GM12878 (cell line): ENCODE measurements around the gene TRIM40.

Source experiments
- BCL3 ChIP-seq: IDR thresholded peaks from 2 replicates; pipeline ENCODE4 v1.6.1; 2011; ENCODE audit warnings: borderline replicate concordance, low read depth, mild to moderate bottlenecking, moderate library complexity, low read length; ENCODE audit not compliant: insufficient read depth, poor library complexity, severe bottlenecking
- CTCF ChIP-seq, 3 experiments: IDR thresholded peaks in 2 of 3; conservative IDR thresholded peaks in 1 of 3; 2 replicates each; pipeline ENCODE4 v1.5.1; 2011; ENCODE audit warnings: low read depth in 3 of 3, low read length in 3 of 3, mild to moderate bottlenecking in 3 of 3, control low read depth in 2 of 3, moderate library complexity in 2 of 3, inconsistent platforms in 1 of 3, mixed read lengths in 1 of 3; ENCODE audit not compliant: control insufficient read depth in 2 of 3, insufficient read depth in 1 of 3; ENCODE audit errors: extremely low read depth in 1 of 3
- MAX ChIP-seq: IDR thresholded peaks from 2 replicates; pipeline ENCODE4 v1.6.1; 2012; ENCODE audit warnings: low read depth, low read length, improper control_type of control experiment
- MTA3 ChIP-seq: IDR thresholded peaks from 2 replicates; pipeline ENCODE4 v1.6.1; 2012; ENCODE audit warnings: low read length, inconsistent platforms, borderline replicate concordance
- RCOR1 ChIP-seq: conservative IDR thresholded peaks from 2 replicates; pipeline ENCODE4 v1.6.1; 2012; ENCODE audit warnings: low read depth, low read length, improper control_type of control experiment
- SIX5 ChIP-seq: IDR thresholded peaks from 2 replicates; pipeline ENCODE4 v1.6.1; 2011; ENCODE audit warnings: mild to moderate bottlenecking, low read depth, low read length, moderate library complexity; ENCODE audit not compliant: severe bottlenecking
- SMC3 ChIP-seq: IDR thresholded peaks from 2 replicates; pipeline ENCODE4 v1.6.1; 2011; ENCODE audit warnings: low read length, improper control_type of control experiment, borderline replicate concordance
- SP1 ChIP-seq: IDR thresholded peaks from one replicate; pipeline ENCODE4 v1.6.1; 2011; ENCODE audit warnings: low read depth, low read length
- TAF1 ChIP-seq: IDR thresholded peaks from 2 replicates; pipeline ENCODE4 v1.6.1; 2011; ENCODE audit warnings: mild to moderate bottlenecking, low read depth, low read length, borderline replicate concordance
- TCF3 ChIP-seq: IDR thresholded peaks from 2 replicates; pipeline ENCODE4 v1.6.1; 2012; ENCODE audit warnings: low read depth, mild to moderate bottlenecking, low read length, borderline replicate concordance; ENCODE audit not compliant: insufficient read depth

- TF ChIP-seq CTCF (IDR thresholded peaks at IDR 0.05 in 2 of 3, conservative IDR thresholded peaks at IDR 0.05 in 1 of 3; ENCODE audit: control insufficient read depth in 2 of 3, extremely low read depth in 1 of 3, insufficient read depth in 1 of 3, low read depth in 3 of 3, low read length in 3 of 3) (no peak), TCF3 (no peak), MTA3 (no peak), SMC3 (no peak), TAF1 (no peak), SIX5 (no peak), BCL3 (no peak), MAX (no peak), RCOR1 (no peak), SP1 (no peak)
Measured at GRCh38 chr6:30160785-30161531, 25.0 kb downstream of the TRIM40 start, which contains the start of gene TRIM10.
